DOHH2 (cell line): ENCODE data around the gene SOCS6.

Experiments used
- H3F3A ChIP-seq: fragments of 200-600 bp; sonication (generic), shearing (Covaris generic); 2 replicates; pipeline ENCODE4 v1.6.0; 2016; ENCODE audit warnings: antibody characterized with exemption, mild to moderate bottlenecking; ENCODE audit not compliant: control insufficient read depth, insufficient read depth
- H3K27ac ChIP-seq: fragments of 200-600 bp; sonication (generic); 2 replicates; pipeline ENCODE4 v1.5.1; 2014; ENCODE audit warnings: low read depth, mild to moderate bottlenecking, low read length, moderate library complexity
- H3K27me3 ChIP-seq: fragments of 200-600 bp; sonication (generic); 2 replicates; pipeline ENCODE4 v1.6.1; 2014; ENCODE audit warnings: mild to moderate bottlenecking, low read length, mixed read lengths; ENCODE audit not compliant: control insufficient read depth
- H3K36me3 ChIP-seq: fragments of 200-600 bp; sonication (generic); 2 replicates; pipeline ENCODE4 v1.6.1; 2014; ENCODE audit warnings: mild to moderate bottlenecking, low read length, moderate library complexity, mixed read lengths; ENCODE audit not compliant: control insufficient read depth
- H3K4me1 ChIP-seq: fragments of 200-600 bp; sonication (generic); 2 replicates; pipeline ENCODE4 v1.6.1; 2014; ENCODE audit warnings: mild to moderate bottlenecking, low read length, mixed read lengths; ENCODE audit not compliant: control insufficient read depth
- H3K4me2 ChIP-seq: fragments of 200-600 bp; sonication (generic); 2 replicates; pipeline ENCODE4 v1.6.0; 2014; ENCODE audit warnings: mild to moderate bottlenecking, low read length, moderate library complexity
- H3K4me3 ChIP-seq: fragments of 200-600 bp; sonication (generic); 2 replicates; pipeline ENCODE4 v1.5.1; 2014; ENCODE audit warnings: mild to moderate bottlenecking, low read length, mixed read lengths
- H3K79me2 ChIP-seq: fragments of 200-600 bp; sonication (generic); 2 replicates; pipeline ENCODE4 v1.6.1; 2014; ENCODE audit warnings: mild to moderate bottlenecking, low read length, mixed read lengths; ENCODE audit not compliant: control insufficient read depth
- H3K9me2 ChIP-seq: fragments of 200-600 bp; sonication (generic); replicated peaks from 2 replicates; pipeline ENCODE4 v1.6.1; 2014; ENCODE audit warnings: mild to moderate bottlenecking, low read length, mixed read lengths; ENCODE audit not compliant: control insufficient read depth
- H3K9me3 ChIP-seq: fragments of 200-600 bp; sonication (generic); 2 replicates; pipeline ENCODE4 v1.6.1; 2014; ENCODE audit warnings: antibody characterized with exemption, low read length, mixed read lengths; ENCODE audit not compliant: control insufficient read depth, insufficient read depth
- H4K20me1 ChIP-seq: fragments of 200-600 bp; sonication (generic); 2 replicates; pipeline ENCODE4 v1.6.0; 2014; ENCODE audit warnings: low read depth, mild to moderate bottlenecking, antibody characterized with exemption, low read length, moderate library complexity; ENCODE audit not compliant: control insufficient read depth, insufficient read depth
- CTCF ChIP-seq: fragments of 200-600 bp; sonication (generic); IDR thresholded peaks from one replicate; pipeline ENCODE4 v1.5.1; 2014; ENCODE audit warnings: antibody characterized with exemption, mild to moderate bottlenecking, low read depth, low read length; ENCODE audit not compliant: poor library complexity, severe bottlenecking
- EZH2phosphoT487 ChIP-seq: fragments of 200-600 bp; sonication (generic); IDR thresholded peaks from 2 replicates; pipeline ENCODE4 v1.6.1; 2017; ENCODE audit warnings: borderline replicate concordance, mild to moderate bottlenecking, antibody characterized with exemption, low read length, moderate library complexity, mixed read lengths

Gene SOCS6

GRCh38 chr18:70308555-70309294 is 19.9 kb downstream of the SOCS6 start:
- H3K27me3 ChIP-seq, result no peaks in the 10 kb centered on the region
- TF ChIP-seq CTCF, result no peak
- no peak for TF ChIP-seq EZH2phosphoT487
- H3K4me2 ChIP-seq, result no peak overlapping the region
- H3K9me3 ChIP-seq, result no peaks in the 10 kb centered on the region
- H3K9me2 ChIP-seq, result no peaks in the 10 kb centered on the region
- H3F3A ChIP-seq, result no peaks in the 10 kb centered on the region
- no peak overlapping the region for H3K27ac ChIP-seq
- H3K36me3 ChIP-seq, result no peaks in the 10 kb centered on the region
- H4K20me1 ChIP-seq, result no peaks in the 10 kb centered on the region
- no peak overlapping the region for H3K4me3 ChIP-seq
- H3K79me2 ChIP-seq, result peaks cover 46% of the 10 kb centered on the region
- no peaks in the 10 kb centered on the region for H3K4me1 ChIP-seq

- Histone ChIP-seq H3K9me2 (no peaks in the 10 kb centered on the region), H3K79me2 (peaks cover 43% of the 10 kb centered on the region)
Observed at GRCh38 chr18:70310560-70311320, 21.9 kb downstream of the SOCS6 start.

GRCh38 chr18:70311726-70312125 is 22.9 kb downstream of the SOCS6 start:
- Histone ChIP-seq H4K20me1 (no peaks in the 10 kb centered on the region), H3F3A (no peaks in the 10 kb centered on the region), H3K9me3 (no peaks in the 10 kb centered on the region), H3K4me1 (no peaks in the 10 kb centered on the region), H3K27ac (no peak overlapping the region), H3K36me3 (no peaks in the 10 kb centered on the region), H3K4me2 (no peak overlapping the region), H3K79me2 (peaks cover 38% of the 10 kb centered on the region), H3K9me2 (no peaks in the 10 kb centered on the region), H3K27me3 (no peaks in the 10 kb centered on the region), H3K4me3 (no peak overlapping the region)
- TF ChIP-seq EZH2phosphoT487, result no peak
- TF ChIP-seq CTCF, result no peak

More at GRCh38 chr18:70310560-70311320, 21.9 kb downstream of the SOCS6 start:
- Histone ChIP-seq H3K27ac (no peak overlapping the region), H3F3A (no peaks in the 10 kb centered on the region), H3K36me3 (no peaks in the 10 kb centered on the region), H3K4me1 (no peaks in the 10 kb centered on the region), H3K4me2 (no peak overlapping the region), H4K20me1 (no peaks in the 10 kb centered on the region), H3K4me3 (no peak overlapping the region), H3K27me3 (no peaks in the 10 kb centered on the region), H3K9me3 (no peaks in the 10 kb centered on the region)
- TF ChIP-seq EZH2phosphoT487, result no peak
- no peak for TF ChIP-seq CTCF
